Measurements from ENCODE around the gene KCNG2. TPM values are rescaled to one million over a fixed set of nuclear protein-coding genes. Genes with fewer than 3 reads are reported as not detected.

Gene KCNG2
- total RNA-seq, 1 experiment from 2014 or later = 8.6 TPM

GRCh38 chr18:79912409-79912991 is 114.8 kb downstream of the KCNG2 start:
- DNase-seq (ENCODE audit: low spot score) = peak; percentile 73
- in situ Hi-C loops (cut with HindIII; ENCODE audit: low sequenced_read_pairs) = no loop called here

DNA sequence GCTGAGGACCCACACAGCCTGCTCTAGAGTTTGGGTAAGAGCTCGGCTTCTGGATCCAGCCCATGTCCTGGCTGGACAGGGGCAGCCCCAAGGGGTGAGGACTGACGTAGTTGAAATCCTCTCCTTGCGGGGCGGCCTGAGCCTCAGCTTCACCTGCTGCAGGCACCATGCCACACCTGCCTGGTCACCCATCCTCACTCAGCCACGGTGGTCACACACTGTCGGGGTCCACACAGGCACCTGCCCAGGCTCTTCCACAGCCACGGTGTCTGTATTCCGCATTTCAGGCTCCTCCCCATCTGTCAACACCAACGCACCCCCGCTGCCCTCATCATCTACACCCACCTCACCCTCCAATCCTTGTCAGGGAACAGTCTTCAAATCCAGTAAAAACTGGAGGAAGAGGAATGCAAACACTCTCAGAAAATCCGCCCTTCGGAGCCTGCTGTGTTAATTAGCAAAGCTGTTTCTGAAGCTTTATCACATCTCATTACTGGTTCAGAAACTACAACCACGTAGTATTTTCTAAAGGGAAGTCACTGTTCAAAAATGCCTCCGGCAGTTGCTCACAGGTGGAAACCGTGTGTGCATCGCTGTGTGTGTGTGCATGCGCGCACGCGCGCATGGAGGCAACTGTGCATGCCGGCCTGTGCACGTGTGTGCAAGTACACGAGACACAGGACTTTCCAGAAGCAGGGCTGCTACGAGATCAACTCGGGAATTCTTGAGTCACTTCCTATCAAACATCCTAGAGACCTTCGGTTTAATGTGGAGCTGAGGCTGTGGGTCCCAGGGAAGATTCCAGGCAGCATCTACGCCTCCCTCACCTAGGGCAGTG is 115.5 kb downstream of the KCNG2 start:
- in situ Hi-C loops (cut with HindIII; ENCODE audit: low sequenced_read_pairs) = no loop called here
- DNase-seq (ENCODE audit: low spot score) = no peak

DNA sequence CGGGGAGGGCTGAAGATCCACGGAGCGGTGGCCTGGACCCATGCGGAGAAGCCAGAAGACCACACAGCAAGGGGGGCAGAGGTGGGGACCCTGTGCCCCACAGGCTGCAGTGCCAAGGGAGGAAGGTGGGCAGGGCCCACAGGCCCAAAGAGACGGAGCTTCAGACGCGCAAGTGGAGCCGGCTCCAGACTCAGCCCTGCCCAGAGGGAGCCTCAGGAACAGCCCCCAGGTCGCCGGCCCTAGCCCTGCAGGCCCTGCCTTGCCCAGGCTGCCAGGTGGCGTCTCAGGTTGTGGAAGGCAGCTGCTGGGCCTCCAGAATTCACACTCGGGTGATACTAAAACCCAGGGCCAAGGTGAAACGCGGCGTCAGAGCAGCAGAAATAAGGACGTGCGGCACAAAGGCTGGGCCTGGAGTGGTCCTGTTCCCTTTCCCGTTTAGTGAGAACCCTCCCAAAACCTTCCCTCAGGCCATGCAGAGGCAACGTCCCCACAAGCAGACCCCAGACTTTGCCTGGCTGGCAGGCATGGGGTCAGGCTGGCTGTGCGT is 116.9 kb downstream of the KCNG2 start:
- DNase-seq (ENCODE audit: low spot score) = no peak
- in situ Hi-C loops (cut with HindIII; ENCODE audit: low sequenced_read_pairs) = no loop called here

DNA sequence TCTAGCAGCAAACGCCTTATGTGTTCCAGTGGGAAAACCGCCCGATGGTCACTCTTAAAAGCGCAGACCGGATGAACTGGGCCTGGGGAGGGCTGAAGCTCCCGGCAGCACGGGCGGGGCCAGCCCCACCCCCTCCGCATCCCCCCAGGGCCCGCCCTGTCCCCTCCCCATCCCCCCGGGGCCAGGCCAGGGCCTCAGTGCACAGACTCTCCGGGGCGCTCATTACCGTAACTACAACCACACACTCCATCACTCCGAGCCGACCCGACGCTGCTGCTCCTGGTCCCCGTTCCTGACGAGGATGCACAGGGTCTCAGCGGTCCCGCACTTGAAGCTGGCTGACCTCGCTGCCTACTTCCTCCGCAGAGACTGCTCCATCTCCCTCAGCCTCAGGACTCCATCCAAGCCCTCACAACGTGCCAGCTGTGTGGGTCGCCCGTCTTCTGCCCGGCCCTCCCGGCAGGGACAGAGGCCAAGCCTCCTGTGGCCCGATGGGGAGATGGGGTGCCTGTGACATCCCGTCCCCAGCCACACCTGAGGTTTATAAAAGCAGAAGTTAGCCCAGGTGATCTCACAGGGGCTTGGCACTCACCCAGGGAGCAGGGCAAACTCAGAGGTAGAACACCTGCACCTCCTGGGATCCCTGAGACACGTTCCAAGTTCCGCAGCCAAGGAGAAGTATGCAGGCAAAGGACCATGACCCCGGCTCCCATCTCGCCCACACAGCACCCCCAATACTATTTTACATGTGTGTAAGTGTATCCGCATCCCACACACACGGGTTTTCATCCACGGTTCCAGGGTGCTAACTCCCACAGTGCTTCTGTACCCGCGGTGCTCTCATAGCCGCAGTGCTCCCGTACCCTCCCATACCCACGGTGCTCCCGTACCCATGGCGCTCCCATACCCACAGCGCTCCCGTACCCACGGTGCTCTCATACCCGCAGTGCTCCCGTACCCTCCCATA is 117.7 kb downstream of the KCNG2 start:
- in situ Hi-C loops (cut with HindIII; ENCODE audit: low sequenced_read_pairs) = no loop called here
- DNase-seq (ENCODE audit: low spot score) = no peak

DNA sequence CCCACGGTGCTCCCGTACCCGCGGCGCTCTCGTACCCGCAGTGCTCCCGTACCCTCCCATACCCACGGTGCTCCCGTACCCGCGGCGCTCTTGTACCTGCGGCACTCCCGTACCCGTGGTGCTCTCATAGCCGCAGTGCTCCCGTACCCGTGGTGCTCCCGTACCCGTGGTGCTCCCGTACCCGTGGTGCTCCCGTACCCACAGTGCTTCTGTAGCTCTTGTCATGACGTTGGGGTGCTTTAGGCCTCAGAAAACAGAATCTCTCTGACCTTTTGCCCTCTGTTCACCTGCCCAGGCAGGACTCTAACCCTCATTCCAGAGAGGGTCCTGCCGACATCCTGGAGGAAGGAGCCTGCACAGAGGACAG is 118.4 kb downstream of the KCNG2 start:
- in situ Hi-C loops (cut with HindIII; ENCODE audit: low sequenced_read_pairs) = no loop called here
- DNase-seq (ENCODE audit: low spot score) = no peak

GRCh38 chr18:79916546-79917168 is 118.9 kb downstream of the KCNG2 start:
- in situ Hi-C loops (cut with HindIII; ENCODE audit: low sequenced_read_pairs) = no loop called here
- DNase-seq (ENCODE audit: low spot score) = no peak

DNA sequence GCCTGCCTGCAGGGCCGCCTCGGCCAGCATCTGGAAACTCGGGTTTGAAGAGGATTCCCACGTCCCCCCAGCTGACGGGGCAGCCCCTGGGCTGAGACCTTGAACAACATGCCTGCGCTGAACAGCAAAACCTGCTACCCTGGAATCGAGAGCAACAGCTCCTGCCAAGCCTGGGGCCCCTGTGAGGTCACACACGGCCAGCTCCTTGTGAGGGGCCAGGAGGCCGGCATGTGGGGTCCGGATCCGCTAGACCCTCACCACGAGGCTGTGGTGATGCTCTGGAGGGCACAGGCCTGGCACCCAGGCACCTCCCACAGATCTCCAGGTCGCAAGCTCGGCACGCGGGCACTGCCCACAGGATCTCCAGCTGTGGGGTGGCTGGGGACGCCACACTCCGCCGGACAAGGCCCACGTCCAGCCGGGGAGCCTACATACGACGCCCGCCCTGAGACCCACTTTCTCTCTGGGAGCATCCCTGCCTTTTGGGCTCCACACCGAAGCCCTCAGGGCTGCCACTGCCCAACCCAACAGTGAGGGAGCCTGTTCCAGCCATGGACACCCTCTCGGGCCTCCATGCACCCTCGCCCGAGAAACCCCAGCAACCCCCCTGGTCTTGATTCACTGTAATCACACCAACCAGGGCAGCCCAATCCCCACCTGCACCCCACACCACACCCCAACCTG is 119.6 kb downstream of the KCNG2 start:
- no peak for DNase-seq (ENCODE audit: low spot score)
- in situ Hi-C loops (cut with HindIII; ENCODE audit: low sequenced_read_pairs) = no loop called here

DNA sequence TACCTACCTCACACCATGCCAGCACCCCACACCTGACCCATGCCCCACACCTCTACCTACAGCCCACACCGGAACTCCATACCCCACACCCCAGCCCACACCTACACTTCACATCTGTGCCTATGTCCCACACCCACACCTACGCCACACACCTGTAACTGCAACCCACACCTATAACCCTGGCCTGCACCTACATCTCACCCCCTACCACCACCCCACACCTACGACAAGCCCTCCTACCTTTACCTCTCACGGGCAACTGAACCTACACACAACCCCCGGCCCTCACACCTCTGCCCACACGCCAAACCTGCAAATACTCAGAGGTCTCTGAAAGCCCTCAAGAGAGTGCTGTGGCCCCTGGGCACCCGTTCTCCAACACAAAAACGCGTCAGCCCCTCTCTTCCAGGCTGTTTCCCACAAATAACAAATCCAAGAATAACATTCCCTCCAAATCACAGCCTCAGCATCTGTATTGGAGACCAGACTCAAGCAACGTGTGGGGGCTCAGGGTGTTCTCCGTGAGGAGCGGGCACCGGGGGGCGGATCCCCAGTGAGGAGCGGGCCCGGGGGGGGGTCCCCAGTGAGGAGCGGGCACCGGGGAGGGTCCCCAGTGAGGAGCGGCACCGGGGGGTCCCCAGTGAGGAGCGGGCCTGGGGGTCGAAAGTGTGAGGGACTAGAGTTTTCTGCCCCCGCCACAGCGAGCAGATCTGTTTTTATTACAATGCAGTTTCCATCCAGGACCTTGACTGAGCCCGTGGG is 120.3 kb downstream of the KCNG2 start:
- no peak for DNase-seq (ENCODE audit: low spot score)
- in situ Hi-C loops (cut with HindIII; ENCODE audit: low sequenced_read_pairs) = no loop called here

DNA sequence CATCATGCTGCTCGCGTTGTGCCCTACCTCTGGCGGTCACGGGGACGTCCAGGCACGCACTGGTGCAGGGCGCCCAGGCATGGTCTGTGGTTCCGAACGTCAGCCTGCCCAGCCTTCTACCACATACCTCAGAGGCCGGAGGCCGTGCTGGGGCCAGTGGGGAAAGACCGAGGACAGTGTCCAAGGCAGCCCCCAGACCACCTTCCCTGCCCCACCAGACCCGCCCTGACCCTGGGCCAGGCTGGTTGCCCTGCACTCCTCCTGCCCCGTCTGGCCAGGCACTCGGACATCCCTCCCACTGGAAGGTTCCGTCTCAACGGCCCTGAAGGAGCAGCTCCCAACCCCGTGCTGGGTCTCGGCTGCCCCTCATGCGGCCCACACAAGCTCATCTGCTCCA is 120.9 kb downstream of the KCNG2 start:
- no peak for DNase-seq (ENCODE audit: low spot score)
- in situ Hi-C loops (cut with HindIII; ENCODE audit: low sequenced_read_pairs) = no loop called here

DNA sequence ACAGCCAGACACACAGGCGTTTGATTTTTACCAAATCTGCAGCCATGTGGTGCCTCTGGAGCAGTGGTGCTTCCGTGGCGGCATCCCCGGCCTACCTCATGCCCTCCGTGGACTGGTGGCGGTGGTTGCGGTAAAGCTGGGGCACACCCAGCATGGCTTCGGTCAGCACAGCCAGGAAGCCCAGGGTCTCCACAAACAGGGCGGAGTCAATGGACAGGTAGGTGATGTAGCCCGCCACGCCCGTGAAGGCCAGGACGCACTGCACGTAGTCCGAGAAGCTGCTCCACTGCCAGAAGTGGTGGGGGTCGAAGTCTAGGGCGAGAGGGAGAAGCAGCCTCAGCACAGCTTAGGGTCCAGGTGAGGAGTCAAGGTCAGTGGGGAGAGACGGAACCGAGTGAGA is 121.4 kb downstream of the KCNG2 start:
- in situ Hi-C loops (cut with HindIII; ENCODE audit: low sequenced_read_pairs) = no loop called here

GRCh38 chr18:79921984-79922965 is 124.5 kb downstream of the KCNG2 start:
- no peak for DNase-seq (ENCODE audit: low spot score)
- in situ Hi-C loops (cut with HindIII; ENCODE audit: low sequenced_read_pairs) = no loop called here

More for the DNA sequence above, 121.4 kb downstream of the KCNG2 start:
- no peak for DNase-seq (ENCODE audit: low spot score)

DNA sequence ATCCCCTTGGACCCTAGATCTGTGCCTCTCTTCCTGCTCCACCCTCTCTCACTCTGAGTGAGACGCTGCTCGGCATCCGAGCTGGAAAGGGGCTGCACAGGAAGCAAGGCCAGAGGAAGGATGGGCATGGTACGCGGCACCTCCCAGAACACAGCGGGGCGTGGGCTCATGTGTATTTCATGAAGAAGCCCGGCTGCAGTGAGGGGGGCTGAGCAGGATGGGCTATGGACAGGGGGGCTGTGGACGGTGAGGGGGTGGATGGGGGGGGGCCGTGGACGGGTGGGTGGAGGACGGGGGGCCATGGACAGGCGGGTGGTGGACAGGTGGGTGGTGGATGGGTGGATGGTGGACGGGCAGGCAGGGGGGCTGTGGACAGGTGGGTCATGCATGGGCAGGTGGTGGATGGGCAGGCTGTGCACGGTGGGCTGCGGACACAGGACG is 125.3 kb downstream of the KCNG2 start:
- in situ Hi-C loops (cut with HindIII; ENCODE audit: low sequenced_read_pairs) = no loop called here
- DNase-seq (ENCODE audit: low spot score) = no peak

GRCh38 chr18:79923896-79924585 is 126.3 kb downstream of the KCNG2 start:
- in situ Hi-C loops (cut with HindIII; ENCODE audit: low sequenced_read_pairs) = no loop called here
- DNase-seq (ENCODE audit: low spot score) = no peak

- in situ Hi-C loops (cut with HindIII; ENCODE audit: low sequenced_read_pairs) = no loop called here
- DNase-seq (ENCODE audit: low spot score) = peak; percentile 94
Measured at GRCh38 chr18:79924814-79925731, 127.3 kb downstream of the KCNG2 start.

DNA sequence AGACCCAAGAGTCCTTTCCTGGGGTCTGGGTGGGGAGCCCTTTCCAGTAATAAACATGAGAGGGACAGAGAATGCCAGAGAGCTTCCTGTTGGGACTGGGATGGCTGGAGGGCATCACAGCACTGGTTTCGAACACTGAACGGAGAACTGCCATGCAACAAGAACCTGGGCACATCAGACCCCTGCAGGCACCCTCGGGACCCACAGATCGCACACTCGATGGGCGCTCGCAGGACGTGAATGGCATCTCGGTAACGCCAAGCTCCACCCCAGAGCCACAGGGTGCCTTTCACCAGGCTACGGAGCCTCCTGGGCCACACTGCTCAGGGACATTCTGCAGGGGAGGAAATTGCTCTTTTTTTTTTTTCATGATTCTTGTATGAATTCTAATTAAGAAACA is 128.6 kb downstream of the KCNG2 start:
- DNase-seq (ENCODE audit: low spot score) = no peak
- in situ Hi-C loops (cut with HindIII; ENCODE audit: low sequenced_read_pairs) = no loop called here
